Lung (tissue), 12 donors: ENCODE results near the gene PCOLCE2. TPM values are rescaled to one million over a fixed set of nuclear protein-coding genes. Genes with fewer than 3 reads are reported as not detected.

ENCODE experiments used
- ATAC-seq: fragments of 200-7000 bp; cut with Tn5 transposase; one replicate; pipeline ENCODE4 v1.9.1; 2020; ENCODE audit warnings: moderate number of reproducible peaks; ENCODE audit not compliant: insufficient read depth, low FRiP score
- DNase-seq, 3 donors: peaks; one replicate each; pipeline ENCODE4 v3.0.0-alpha.2; 2013 to 2017
- H3K27ac ChIP-seq, 2 donors: one replicate each; pipeline ENCODE4 v1.5.1; 2013; ENCODE audit warnings: mild to moderate bottlenecking in 2 of 2, moderate library complexity in 2 of 2, control low read depth in 1 of 2, inconsistent platforms in 1 of 2, low read depth in 1 of 2, low read length in 1 of 2
- H3K27me3 ChIP-seq, 3 donors: one replicate each; pipeline ENCODE4 v1.5.1; 2013; ENCODE audit warnings: low read length in 2 of 3; ENCODE audit not compliant: control insufficient read depth in 3 of 3, insufficient read depth in 3 of 3
- H3K36me3 ChIP-seq, 4 donors: one replicate each; pipeline ENCODE4 v1.5.1; 2013; ENCODE audit warnings: low read length in 4 of 4, mild to moderate bottlenecking in 1 of 4, moderate library complexity in 1 of 4; ENCODE audit not compliant: control insufficient read depth in 4 of 4, insufficient read depth in 4 of 4
- H3K4me1 ChIP-seq, 5 donors: one replicate each; pipeline ENCODE4 v1.5.1; 2013; ENCODE audit warnings: low read length in 5 of 5, mild to moderate bottlenecking in 2 of 5, moderate library complexity in 1 of 5; ENCODE audit not compliant: control insufficient read depth in 5 of 5, insufficient read depth in 5 of 5
- H3K4me3 ChIP-seq: one replicate; pipeline ENCODE4 v1.5.1; 2013; ENCODE audit warnings: mild to moderate bottlenecking, control low read depth, moderate library complexity
- H3K9ac ChIP-seq, 2 donors: one replicate each; pipeline ENCODE4 v1.5.1; 2013; ENCODE audit warnings: low read length in 2 of 2, control low read depth in 1 of 2; ENCODE audit not compliant: insufficient read depth in 1 of 2
- H3K9me3 ChIP-seq, 4 donors: one replicate each; pipeline ENCODE4 v1.5.1; 2013; ENCODE audit warnings: low read length in 3 of 4, mild to moderate bottlenecking in 1 of 4, moderate library complexity in 1 of 4; ENCODE audit not compliant: control insufficient read depth in 4 of 4, insufficient read depth in 3 of 4
- CTCF ChIP-seq: IDR thresholded peaks from 2 replicates; pipeline ENCODE4 v1.5.1; 2012; ENCODE audit warnings: mild to moderate bottlenecking; ENCODE audit errors: control extremely low read depth, extremely low read depth
- WGBS, 2 donors: extraction: QIAGEN DNeasy Blood & Tissue Kit; methylation state at CpG; one replicate each; pipeline ENCODE4 v1.1.7; 2013; 5-methylcytosine and 5-hydroxymethylcytosine counted together
- polyA plus RNA-seq, 2 donors: library from polyadenylated mRNA; stranded (reverse); fragments of 200-250 nt; gene quantifications; one replicate each; pipeline ENCODE4 v1.2.1, GENCODE V29; 2013
- total RNA-seq, 2 donors: library from RNA; depleted of rRNA in 1 of 2; stranded (reverse); fragments of >200 nt in 1 of 2; gene quantifications; one replicate each; pipeline ENCODE4 v1.2.1, GENCODE V29; 2014 to 2021
- donor health status: control.
- donor health status: control.
- donor health status: Bipolar disorder and iron deficiency.
- donor health status: healthy.
- donor health status: DM: yes; HTN: yes; CAD: no.

The PCOLCE2 gene
- total and polyA plus RNA-seq, 4 donors: 2.8 to 32.2 (median 15.6) TPM

GRCh38 chr3:142785996-142786395, 102.9 kb downstream of the PCOLCE2 start:
- WGBS, 2 donors: 93 to 96% methylated on average over 4 of the region's 4 CpGs
- Histone ChIP-seq H3K27ac (no peak overlapping the region), H3K9ac (no peak overlapping the region), H3K4me1 (no peaks in the 10 kb centered on the region), H3K27me3 (peaks cover 0 to 2% (median 0%) of the 10 kb centered on the region in 3 donors), H3K4me3 (no peak overlapping the region), H3K9me3 (peaks cover 0 to 3% (median 0%) of the 10 kb centered on the region in 4 donors), H3K36me3 (no peaks in the 10 kb centered on the region)
- ATAC-seq (no peak), DNase-seq (no peak)
- no peak for TF ChIP-seq CTCF

GRCh38 chr3:142784228-142784627, 104.7 kb downstream of the PCOLCE2 start:
- no peak for ATAC-seq
- TF ChIP-seq CTCF: no peak
- Histone ChIP-seq H3K4me1 (no peaks in the 10 kb centered on the region), H3K27ac (no peak overlapping the region), H3K27me3 (no peaks in the 10 kb centered on the region), H3K36me3 (no peaks in the 10 kb centered on the region), H3K9me3 (peaks cover 0 to 3% (median 0%) of the 10 kb centered on the region in 4 donors), H3K4me3 (no peak overlapping the region), H3K9ac (no peak overlapping the region)
- 34 to 95% methylated on average over 1 of the region's 1 CpG for WGBS, 2 donors
- no peak for DNase-seq

- Histone ChIP-seq H3K27ac (no peak overlapping the region), H3K4me1 (no peaks in the 10 kb centered on the region), H3K27me3 (no peaks in the 10 kb centered on the region), H3K9me3 (peaks cover 0 to 3% (median 0%) of the 10 kb centered on the region in 4 donors), H3K9ac (no peak overlapping the region), H3K4me3 (no peak overlapping the region), H3K36me3 (peaks cover 0 to 2% (median 0%) of the 10 kb centered on the region in 4 donors)
- no peak for DNase-seq
- ATAC-seq: no peak
- 94 to 95% methylated on average over 2 of the region's 2 CpGs for WGBS, 2 donors
- no peak for TF ChIP-seq CTCF
Observed at GRCh38 chr3:142782616-142783015, 106.3 kb downstream of the PCOLCE2 start.

- Histone ChIP-seq H3K4me3 (no peak overlapping the region), H3K27ac (no peak overlapping the region), H3K27me3 (no peaks in the 10 kb centered on the region), H3K9me3 (peaks cover 0 to 3% (median 0%) of the 10 kb centered on the region in 4 donors), H3K36me3 (peaks cover 0 to 2% (median 0%) of the 10 kb centered on the region in 4 donors), H3K9ac (no peak overlapping the region), H3K4me1 (no peaks in the 10 kb centered on the region)
- ATAC-seq (no peak), DNase-seq (no peak)
- no peak for TF ChIP-seq CTCF
Observed at GRCh38 chr3:142779591-142779990, 109.3 kb downstream of the PCOLCE2 start.
